Endothelial cell of umbilical vein (primary cell): ENCODE measurements around the gene GARIN5B. TPM values are rescaled to one million over a fixed set of nuclear protein-coding genes. Genes with fewer than 3 reads are reported as not detected.

Experiments
- BruUV-seq: library from RNA; stranded (reverse); fragments of 400-500 nt; replicated peaks from 2 replicates; lab custom pipeline; 2021; lab: Mats Ljungman, UMichigan
- CTCF ChIA-PET: fragments of 300-600, 350-600 bp; sonication (Branson Sonifier 250); formaldehyde crosslinking; loops from one replicate; lab custom pipeline; 2021; ENCODE audit warnings: antibody characterized with exemption, inconsistent platforms; lab: Charles Lee
- POLR2A ChIA-PET: fragments of 300-600, 350-600 bp; sonication (Branson Sonifier 250); formaldehyde crosslinking; loops from one replicate; lab custom pipeline; 2021; ENCODE audit warnings: antibody characterized with exemption, inconsistent platforms; lab: Charles Lee
- DNase-seq: peaks from one replicate; pipeline ENCODE4 v3.0.0-alpha.2; 2011; ENCODE audit warnings: low read depth, low spot score
- FAIRE-seq: peaks from 2 replicates; lab custom pipeline; 2011; peaks lifted over from hg19 to GRCh38; lab: Jason Lieb, UNC
- H2AFZ ChIP-seq: 2 replicates; pipeline ENCODE4 v1.6.0; 2012; ENCODE audit warnings: low read depth, low read length, control low read depth, inconsistent platforms
- H3K27ac ChIP-seq: 2 replicates; pipeline ENCODE4 v1.5.1; 2011; ENCODE audit warnings: low read depth, mild to moderate bottlenecking, control low read depth, low read length, moderate library complexity; ENCODE audit not compliant: insufficient read depth
- H3K27me3 ChIP-seq, 2 experiments: 2 replicates each; pipeline versions ENCODE4 v1.6.0 to v1.6.1; 2011; ENCODE audit warnings: low read length in 2 of 2, mixed read lengths in 1 of 2; ENCODE audit not compliant: control insufficient read depth in 2 of 2, insufficient read depth in 2 of 2
- H3K36me3 ChIP-seq, 2 experiments: 2 replicates in 1 of 2; 3 replicates in 1 of 2; pipeline ENCODE4 v1.5.1; 2011; ENCODE audit warnings: low read length in 2 of 2, mild to moderate bottlenecking in 1 of 2, moderate library complexity in 1 of 2; ENCODE audit not compliant: control insufficient read depth in 2 of 2, insufficient read depth in 2 of 2; ENCODE audit errors: extremely low read depth in 1 of 2
- H3K4me1 ChIP-seq: 3 replicates; pipeline ENCODE4 v1.5.1; 2011; ENCODE audit warnings: mild to moderate bottlenecking, low read length; ENCODE audit not compliant: control insufficient read depth, insufficient read depth; ENCODE audit errors: extremely low read depth
- H3K4me2 ChIP-seq: 2 replicates; pipeline ENCODE4 v1.6.1; 2011; ENCODE audit warnings: low read length, control low read depth, mixed read lengths; ENCODE audit not compliant: insufficient read depth
- H3K4me3 ChIP-seq, 3 experiments: fragments of 200-600 bp in 1 of 3; sonication (generic), shearing (Covaris generic) in 1 of 3; replicated peaks in 1 of 3; 2 replicates each; pipeline ENCODE4 v1.5.1; 2011 to 2016; ENCODE audit warnings: control low read depth in 3 of 3, low read length in 3 of 3, mild to moderate bottlenecking in 2 of 3, inconsistent platforms in 1 of 3, low read depth in 1 of 3, moderate library complexity in 1 of 3; ENCODE audit not compliant: insufficient read depth in 1 of 3
- H3K79me2 ChIP-seq: 2 replicates; pipeline ENCODE4 v1.6.0; 2012; ENCODE audit warnings: low read length, inconsistent platforms; ENCODE audit not compliant: control insufficient read depth, insufficient read depth
- H3K9ac ChIP-seq: replicated peaks from 2 replicates; pipeline ENCODE3; 2011; ENCODE audit warnings: low read length, control low read depth; ENCODE audit not compliant: insufficient read depth; ENCODE audit errors: extremely low read depth
- H3K9me1 ChIP-seq: replicated peaks from 3 replicates; pipeline ENCODE4 v1.6.0; 2011; ENCODE audit warnings: mild to moderate bottlenecking, low read length; ENCODE audit not compliant: control insufficient read depth, insufficient read depth; ENCODE audit errors: extremely low read depth
- H3K9me3 ChIP-seq: replicated peaks from 2 replicates; pipeline ENCODE4 v1.5.1; 2012; ENCODE audit warnings: low read length, inconsistent platforms; ENCODE audit not compliant: control insufficient read depth, insufficient read depth
- H4K20me1 ChIP-seq: replicated peaks from 2 replicates; pipeline ENCODE3; 2011; ENCODE audit warnings: mild to moderate bottlenecking, low read length; ENCODE audit not compliant: control insufficient read depth, insufficient read depth; ENCODE audit errors: extremely low read depth
- CTCF ChIP-seq, 2 donors: IDR thresholded peaks; 1 replicate in 1 of 2; 2 replicates in 1 of 2; pipeline ENCODE4 v1.5.1; 2011; ENCODE audit warnings: low read length in 2 of 2, mild to moderate bottlenecking in 2 of 2, moderate library complexity in 2 of 2, control low read depth in 1 of 2, inconsistent platforms in 1 of 2, low read depth in 1 of 2; ENCODE audit not compliant: insufficient read depth in 1 of 2; ENCODE audit errors: extremely low read depth in 1 of 2
- EZH2 ChIP-seq: IDR thresholded peaks from 2 replicates; pipeline ENCODE4 v1.6.1; 2012; ENCODE audit warnings: borderline replicate concordance, low read depth, mild to moderate bottlenecking, moderate library complexity, low read length, inconsistent platforms; ENCODE audit not compliant: severe bottlenecking
- FOS ChIP-seq: IDR thresholded peaks from 2 replicates; pipeline ENCODE4 v1.6.1; 2011; ENCODE audit warnings: mild to moderate bottlenecking, low read length, moderate library complexity, borderline replicate concordance; ENCODE audit not compliant: insufficient read depth
- GATA2 ChIP-seq: IDR thresholded peaks from 2 replicates; pipeline ENCODE4 v1.7.0; 2011; ENCODE audit warnings: low read depth, mild to moderate bottlenecking, moderate library complexity, mixed read lengths, low read length; ENCODE audit not compliant: insufficient read length, insufficient read depth
- JUN ChIP-seq: IDR thresholded peaks from 2 replicates; pipeline ENCODE4 v1.6.1; 2011; ENCODE audit warnings: borderline replicate concordance, low read depth; ENCODE audit not compliant: insufficient read length, insufficient read depth
- MAX ChIP-seq: IDR thresholded peaks from 2 replicates; pipeline ENCODE4 v1.6.1; 2011; ENCODE audit not compliant: insufficient read depth, insufficient read length
- MYC ChIP-seq: IDR thresholded peaks from one replicate; pipeline ENCODE4 v1.6.1; 2011; ENCODE audit warnings: mild to moderate bottlenecking, low read depth, low read length
- POLR2A ChIP-seq: IDR thresholded peaks from 2 replicates; pipeline ENCODE4 v1.6.1; 2012; ENCODE audit warnings: low read depth, mild to moderate bottlenecking, control low read depth, low read length
- POLR2AphosphoS5 ChIP-seq: IDR thresholded peaks from 2 replicates; pipeline ENCODE4 v1.6.1; 2012; ENCODE audit warnings: low read depth, mild to moderate bottlenecking, control low read depth, low read length, moderate library complexity; ENCODE audit not compliant: insufficient read depth
- dilution Hi-C: fragments of 300-500 bp; cut with MboI; formaldehyde crosslinking; loops from one replicate; pipeline ENCODE4 v1.15.0; 2019; ENCODE audit warnings: low sequenced_read_pairs; ENCODE audit not compliant: extremely low pct_ligation_motif_present
- intact Hi-C: fragments of 100-400 bp; cut with micrococcal nuclease; formaldehyde crosslinking; loops from one replicate; pipeline ENCODE4 v1.10.0; 2022
- polyA plus RNA-seq, 4 experiments: library from polyadenylated mRNA; depleted of rRNA in 3 of 4; stranded (reverse) in 3 of 4; unstranded in 1 of 4; fragments of >200 nt; gene quantifications; 2 replicates each; pipeline versions ENCODE4 v1.2.1 to v1.2.3, GENCODE V29; 2011 to 2012; ENCODE audit warnings: missing spikeins in 1 of 4
- total RNA-seq: library from RNA; stranded (reverse); gene quantifications from 2 replicates; pipeline ENCODE4 v1.2.3, GENCODE V29; 2021

Gene GARIN5B
- total and polyA plus RNA-seq, 2 donors (not counting 3 experiments of a cell fraction or from before 2014, with no cell fraction given) = not detected

DNA sequence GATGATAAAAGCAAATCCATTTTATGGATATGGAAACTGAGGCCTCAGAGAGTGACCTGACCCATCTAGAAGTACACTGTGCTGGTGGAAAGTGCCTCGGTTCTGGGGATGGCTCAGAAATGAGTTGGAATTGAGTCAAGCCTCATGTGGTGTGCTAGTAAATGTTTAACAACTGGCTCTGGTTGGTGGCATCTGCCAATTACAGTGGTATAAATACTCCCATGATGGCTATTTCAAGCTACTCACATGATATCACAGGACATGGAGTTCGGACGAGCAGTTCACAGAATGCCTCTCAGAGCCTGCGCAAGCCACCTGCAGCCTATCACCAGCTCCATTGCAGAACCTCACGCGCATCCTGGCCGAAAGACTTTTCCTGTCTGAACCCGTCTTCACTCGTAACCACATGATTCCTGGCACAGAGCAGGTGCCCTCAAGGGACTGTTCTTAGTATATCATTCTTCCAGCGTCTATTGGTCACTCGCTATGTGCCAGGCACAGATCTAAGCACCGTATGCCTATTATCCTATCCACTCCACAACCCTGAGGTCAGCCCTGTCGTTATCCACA lies 47.0 kb downstream of the GARIN5B start:
- no peaks in the 10 kb centered on the region for H3K79me2 ChIP-seq
- no TSS peak for BruUV-seq
- intact Hi-C loops = no loop called here
- ChIA-PET CTCF (interaction anchor here (2.1 kb wide), 1 partner anchor 14 kb away, joined by 8 read pairs; no protein-coding TSS in a partner anchor), POLR2A (no interaction called here)
- FAIRE-seq (no peak), DNase-seq (no peak)
- H3K9me3 ChIP-seq = no peaks in the 10 kb centered on the region
- H3K9me1 ChIP-seq = no peaks in the 10 kb centered on the region
- H3K4me2 ChIP-seq = no peak overlapping the region
- H4K20me1 ChIP-seq = no peaks in the 10 kb centered on the region
- dilution Hi-C loops = no loop called here
- no peaks in the 10 kb centered on the region for H3K4me1 ChIP-seq
- H3K27me3 ChIP-seq = no peaks in the 10 kb centered on the region
- TF ChIP-seq MYC = no peak
- TF ChIP-seq CTCF (IDR thresholded peaks at IDR 0.05; ENCODE audit: extremely low read depth in 1 of 2, insufficient read depth in 1 of 2, low read depth in 1 of 2, low read length in 2 of 2) = no peak
- no peak for TF ChIP-seq POLR2A
- no peak overlapping the region for H3K4me3 ChIP-seq
- no peak overlapping the region for H2AFZ ChIP-seq
- no peak overlapping the region for H3K27ac ChIP-seq
- H3K9ac ChIP-seq = no peak overlapping the region
- H3K36me3 ChIP-seq = no peaks in the 10 kb centered on the region

GRCh38 chr19:55314396-55314795 lies 48.7 kb downstream of the GARIN5B start:
- Histone ChIP-seq H3K27ac (no peak overlapping the region), H3K9me3 (no peaks in the 10 kb centered on the region), H3K4me3 (no peak overlapping the region), H3K36me3 (no peaks in the 10 kb centered on the region), H3K27me3 (no peaks in the 10 kb centered on the region), H3K9me1 (no peaks in the 10 kb centered on the region), H3K4me1 (no peaks in the 10 kb centered on the region), H4K20me1 (no peaks in the 10 kb centered on the region), H3K79me2 (no peaks in the 10 kb centered on the region), H3K4me2 (no peak overlapping the region), H2AFZ (no peak overlapping the region), H3K9ac (no peak overlapping the region)
- BruUV-seq = no TSS peak
- ChIA-PET CTCF (interaction anchor here (0.9 kb wide), 1 partner anchor 13 kb away, joined by 3 read pairs; no protein-coding TSS in a partner anchor), POLR2A (no interaction called here)
- dilution Hi-C loops = no loop called here
- no peak for FAIRE-seq
- no peak for TF ChIP-seq POLR2AphosphoS5
- no peak for TF ChIP-seq POLR2A
- no peak for TF ChIP-seq CTCF (IDR thresholded peaks at IDR 0.05; ENCODE audit: extremely low read depth in 1 of 2, insufficient read depth in 1 of 2, low read depth in 1 of 2, low read length in 2 of 2)
- no peak for TF ChIP-seq EZH2
- no peak for TF ChIP-seq FOS
- no peak for TF ChIP-seq MAX
- TF ChIP-seq MYC = no peak
- TF ChIP-seq JUN = no peak
- no peak for TF ChIP-seq GATA2
- intact Hi-C loops = no loop called here
- DNase-seq = no peak
